Measurements from ENCODE around the gene TEX22.
A peak's percentile ranks its signal among the peaks of the same experiment; 100 is the strongest.

TEX22 gene

GRCh38 chr14:105385322-105385637 lies 13.1 kb upstream of the TEX22 start:
- no peak for DNase-seq

- DNase-seq: peak; percentile 49
Observed at GRCh38 chr14:105385698-105386365, 12.5 kb upstream of the TEX22 start.

GRCh38 chr14:105386581-105387529 lies 11.5 kb upstream of the TEX22 start:
- no peak for DNase-seq

- DNase-seq: no peak
Observed at GRCh38 chr14:105387530-105387922, 10.8 kb upstream of the TEX22 start.

- no peak for DNase-seq
Observed at GRCh38 chr14:105388110-105388951, 10.0 kb upstream of the TEX22 start.

GRCh38 chr14:105388976-105389375 lies 9.4 kb upstream of the TEX22 start:
- DNase-seq: peak; percentile 44

GRCh38 chr14:105389534-105389933 lies 8.8 kb upstream of the TEX22 start:
- DNase-seq: peak; percentile 37

- peak; percentile 49 for DNase-seq
Observed at GRCh38 chr14:105389976-105390848, 8.1 kb upstream of the TEX22 start.

- DNase-seq: peak; percentile 49
Observed at GRCh38 chr14:105390849-105391500, 7.4 kb upstream of the TEX22 start.

GRCh38 chr14:105391541-105391940 lies 6.8 kb upstream of the TEX22 start:
- DNase-seq: peak; percentile 41

- DNase-seq: peak; percentile 50
Observed at GRCh38 chr14:105392131-105393090, 5.9 kb upstream of the TEX22 start.

GRCh38 chr14:105393151-105393550 lies 5.2 kb upstream of the TEX22 start:
- DNase-seq: no peak

- no peak for DNase-seq
Observed at GRCh38 chr14:105394714-105395537, 3.4 kb upstream of the TEX22 start.

GRCh38 chr14:105395538-105395854 lies 2.8 kb upstream of the TEX22 start:
- no peak for DNase-seq

- no peak for DNase-seq
Observed at GRCh38 chr14:105397350-105397931, 897 bp upstream of the TEX22 start.

- no peak for DNase-seq
Observed at GRCh38 chr14:105398726-105399465, 558 bp downstream of the TEX22 start.

GRCh38 chr14:105399466-105399775 lies 1.1 kb downstream of the TEX22 start:
- no peak for DNase-seq

GRCh38 chr14:105400016-105400415 lies 1.7 kb downstream of the TEX22 start:
- DNase-seq: no peak

GRCh38 chr14:105401699-105402098 lies 3.4 kb downstream of the TEX22 start:
- no peak for DNase-seq
